Activated CD8-positive, alpha-beta memory T cell treated with anti-CD3 and anti-CD28 coated beads, Interleukin-2, amount 50 U/mL, for 24 hours (primary cell): Measurements from ENCODE around the gene MAP2K6.

ENCODE experiments used
- DNase-seq: peaks from one replicate; pipeline ENCODE4 v3.0.0-alpha.2; 2020; ENCODE audit errors: extremely low read depth

The MAP2K6 gene

GRCh38 chr17:69492410-69493071 is 78.0 kb downstream of the MAP2K6 start:
- DNase-seq, result no peak

GRCh38 chr17:69495787-69496186 is 81.3 kb downstream of the MAP2K6 start:
- DNase-seq, result no peak

- no peak for DNase-seq
Measured at GRCh38 chr17:69497161-69497560, 82.7 kb downstream of the MAP2K6 start.

GRCh38 chr17:69499318-69499717 is 84.8 kb downstream of the MAP2K6 start:
- no peak for DNase-seq

- no peak for DNase-seq
Measured at GRCh38 chr17:69500911-69501429, 86.5 kb downstream of the MAP2K6 start.

- no peak for DNase-seq
Measured at GRCh38 chr17:69501591-69502468, 87.3 kb downstream of the MAP2K6 start.

GRCh38 chr17:69503711-69504110 is 89.2 kb downstream of the MAP2K6 start:
- DNase-seq, result no peak

GRCh38 chr17:69505740-69506139 is 91.2 kb downstream of the MAP2K6 start:
- DNase-seq, result no peak

- DNase-seq, result no peak
Measured at GRCh38 chr17:69506489-69506888, 92.0 kb downstream of the MAP2K6 start.

- DNase-seq, result no peak
Measured at GRCh38 chr17:69508814-69509213, 94.3 kb downstream of the MAP2K6 start.

GRCh38 chr17:69511250-69511649 is 96.8 kb downstream of the MAP2K6 start:
- DNase-seq, result no peak

GRCh38 chr17:69512946-69513345 is 98.4 kb downstream of the MAP2K6 start:
- DNase-seq, result no peak

GRCh38 chr17:69516225-69516624 is 101.7 kb downstream of the MAP2K6 start:
- DNase-seq, result no peak

GRCh38 chr17:69516911-69517310 is 102.4 kb downstream of the MAP2K6 start:
- no peak for DNase-seq

GRCh38 chr17:69518951-69519350 is 104.5 kb downstream of the MAP2K6 start:
- DNase-seq, result no peak

GRCh38 chr17:69523244-69523861 is 108.9 kb downstream of the MAP2K6 start:
- DNase-seq, result no peak

GRCh38 chr17:69524854-69525253 is 110.4 kb downstream of the MAP2K6 start:
- DNase-seq, result no peak

- no peak for DNase-seq
Measured at GRCh38 chr17:69525920-69526841, 111.7 kb downstream of the MAP2K6 start.

- no peak for DNase-seq
Measured at GRCh38 chr17:69528035-69528434, 113.5 kb downstream of the MAP2K6 start.

- no peak for DNase-seq
Measured at GRCh38 chr17:69533481-69534234, 119.2 kb downstream of the MAP2K6 start.

GRCh38 chr17:69534235-69534621 is 119.7 kb downstream of the MAP2K6 start:
- DNase-seq, result no peak
